ENCODE data around the gene DLGAP5. TPM values are rescaled to one million over a fixed set of nuclear protein-coding genes. Genes with fewer than 3 reads are reported as not detected.
A peak's percentile ranks its signal among the peaks of the same experiment; 100 is the strongest.

DLGAP5 gene
- total and polyA plus RNA-seq, 2 of the 13 experiments (the other 11 are each of a cell fraction or from before 2014, with no cell fraction given): 7.7 to 55.8 TPM

DNA sequence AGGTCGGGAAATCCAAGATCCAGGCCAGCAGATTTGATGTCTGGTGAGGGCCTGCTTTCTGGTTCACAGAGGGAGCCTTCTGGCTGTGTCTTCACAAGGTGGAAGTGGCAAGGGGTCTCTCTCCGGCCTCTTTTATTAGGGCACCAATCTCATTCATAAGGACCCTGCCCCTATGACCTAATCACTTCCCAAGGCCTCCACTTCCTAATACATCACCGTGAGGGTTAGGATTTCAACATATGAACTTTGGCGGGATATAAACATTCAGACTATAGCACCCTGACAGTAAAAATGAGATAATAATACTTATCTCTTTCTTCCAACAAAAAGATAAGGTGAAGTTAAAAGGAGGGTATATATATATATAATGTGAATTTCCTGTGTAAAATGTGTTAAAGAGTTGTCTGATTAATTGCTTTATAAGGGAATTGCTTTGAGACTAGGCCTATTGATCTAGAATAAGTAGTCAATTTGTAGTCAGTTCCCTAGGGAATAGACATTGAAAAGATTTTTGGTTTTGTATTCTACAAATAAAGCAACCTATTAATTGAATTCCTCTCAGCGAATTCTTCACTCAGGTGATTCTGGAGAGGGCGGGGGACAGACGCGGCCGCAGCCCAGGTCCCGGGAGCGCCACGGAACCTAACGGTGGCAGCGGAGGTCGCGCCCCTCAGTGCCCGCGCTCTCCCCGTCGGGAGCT lies 62.8 kb downstream of the DLGAP5 start:
- ATAC-seq (no peak), DNase-seq (ENCODE audit: low spot score) (no peak), FAIRE-seq (no peak)
- Histone ChIP-seq H3K9ac (ENCODE audit: insufficient read depth, low read depth, low read length) (peak overlapping the region; percentile 66; the same call in 1 of the 2 replicates), H3K27ac (ENCODE audit: extremely low read length, insufficient read depth, low read length) (no peak overlapping the region), H3K79me2 (ENCODE audit: insufficient read depth, low read length) (peaks cover 8% of the 10 kb centered on the region), H3K36me3 (replicated peaks in 1 of 2; ENCODE audit: control insufficient read depth in 1 of 2, insufficient read depth in 2 of 2, low read length in 2 of 2) (0 out of 5 replicates have a peak, but pooled peaks cover 0 to 3% of the 10 kb centered on the region in 2 experiments), H3K4me3 (replicated peaks in 1 of 3; ENCODE audit: insufficient read depth in 1 of 3, low read depth in 2 of 3, low read length in 3 of 3) (peak overlapping the region; percentile 69 to 78 (median 76)), H3K9me3 (ENCODE audit: low read length) (no peaks in the 10 kb centered on the region), H2AFZ (ENCODE audit: low read length) (no peak overlapping the region), H4K20me1 (ENCODE audit: insufficient read depth, low read length) (no peaks in the 10 kb centered on the region), H3K4me2 (ENCODE audit: low read depth, low read length) (peak overlapping the region; percentile 92), H3K27me3 (ENCODE audit: control insufficient read depth in 1 of 2, insufficient read depth in 2 of 2, low read length in 2 of 2) (peaks cover 2 to 14% of the 10 kb centered on the region in 2 experiments; a peak in 3 of 5 replicates), H3K4me1 (ENCODE audit: insufficient read depth, low read length) (peaks cover 37% of the 10 kb centered on the region)
- WGBS (ENCODE audit: low lambda C conversion rate): 5% methylated on average over 19 of the region's 20 CpGs
- no TSS peak for BruUV-seq (replicated peaks)
- in situ Hi-C loops (cut with HindIII; ENCODE audit: extremely low pct_ligation_motif_present, low pct_unique_long_range_greater_than_20kb) (no loop called here), intact Hi-C loops (cut with micrococcal nuclease; ENCODE audit: unreplicated experiment) (loop anchor here (1.0 to 2.0 kb wide), 3 partner anchors 14 to 39 kb away; no protein-coding TSS in a partner anchor)
- POLR2A ChIA-PET: interaction anchor here (1.8 to 2.4 kb wide), 2 partner anchors 20 to 25 kb away, joined by 11 to 19 read pairs; no protein-coding TSS in a partner anchor
- TF ChIP-seq SALL1 (CRISPR knock-in tag; IDR thresholded peaks at IDR 0.05) (no peak), CCAR2 (optimal IDR thresholded peaks at IDR 0.05; ENCODE audit: low read depth, low read length) (no peak), ELF3 (CRISPR knock-in tag; IDR thresholded peaks at IDR 0.05) (0 out of 2 replicates have a peak, but pooled peaks have one; percentile 18)
- CTCF ChIA-PET (ENCODE audit: low intra/inter-chr PET ratio, low total read pairs): no interaction called here

DNA sequence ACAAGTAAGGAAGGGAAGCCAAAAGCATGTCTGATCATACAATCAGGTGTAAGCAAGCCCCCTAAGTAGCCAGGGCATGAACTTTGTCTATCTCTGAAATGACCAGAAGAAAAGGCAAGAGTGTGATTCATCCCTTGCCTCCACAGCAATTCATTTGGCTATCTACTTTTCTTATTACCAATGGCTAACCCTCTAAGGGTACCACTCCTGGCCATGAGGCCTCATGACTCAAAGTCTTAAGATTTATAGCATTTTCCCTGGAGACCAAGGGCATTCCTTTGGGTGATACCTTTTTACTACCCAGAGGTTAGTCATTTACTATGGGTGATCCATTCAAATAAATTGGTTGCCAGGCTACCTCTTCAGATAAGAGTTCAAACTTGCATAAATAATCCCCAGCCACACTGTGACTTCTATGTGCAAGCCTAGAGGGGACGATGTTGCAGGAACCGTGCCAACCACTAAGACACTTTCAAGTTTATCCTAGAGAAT lies 63.9 kb downstream of the DLGAP5 start:
- no peaks in the 10 kb centered on the region for H3K36me3 ChIP-seq (replicated peaks in 1 of 2; ENCODE audit: control insufficient read depth in 1 of 2, insufficient read depth in 2 of 2, low read length in 2 of 2)
- intact Hi-C loops (cut with micrococcal nuclease; ENCODE audit: unreplicated experiment) (no loop called here), in situ Hi-C loops (cut with HindIII; ENCODE audit: extremely low pct_ligation_motif_present, low pct_unique_long_range_greater_than_20kb) (no loop called here)
- POLR2A ChIA-PET: no interaction called here
- H3K27ac ChIP-seq (ENCODE audit: extremely low read length, insufficient read depth, low read length): no peak overlapping the region
- no peaks in the 10 kb centered on the region for H4K20me1 ChIP-seq (ENCODE audit: insufficient read depth, low read length)
- no peak for FAIRE-seq
- no peak overlapping the region for H2AFZ ChIP-seq (ENCODE audit: low read length)
- no peak overlapping the region for H3K4me3 ChIP-seq (replicated peaks in 1 of 3; ENCODE audit: insufficient read depth in 1 of 3, low read depth in 2 of 3, low read length in 3 of 3)
- CTCF ChIA-PET (ENCODE audit: low intra/inter-chr PET ratio, low total read pairs): no interaction called here
- H3K4me2 ChIP-seq (ENCODE audit: low read depth, low read length): no peak overlapping the region
- peaks cover 5% of the 10 kb centered on the region for H3K79me2 ChIP-seq (ENCODE audit: insufficient read depth, low read length)
- H3K4me1 ChIP-seq (ENCODE audit: insufficient read depth, low read length): peaks cover 47% of the 10 kb centered on the region
- ATAC-seq: no peak
- no peaks in the 10 kb centered on the region for H3K9me3 ChIP-seq (ENCODE audit: low read length)
- H3K9ac ChIP-seq (ENCODE audit: insufficient read depth, low read depth, low read length): no peak overlapping the region
- peaks cover 2 to 14% of the 10 kb centered on the region in 2 experiments; a peak in 3 of 5 replicates for H3K27me3 ChIP-seq (ENCODE audit: control insufficient read depth in 1 of 2, insufficient read depth in 2 of 2, low read length in 2 of 2)
- DNase-seq (ENCODE audit: low spot score): no peak
- WGBS (ENCODE audit: low lambda C conversion rate): 19% methylated on average over 2 of the region's 2 CpGs
- no TSS peak for BruUV-seq (replicated peaks)
- TF ChIP-seq FOXC1 (CRISPR knock-in tag; IDR thresholded peaks at IDR 0.05; ENCODE audit: borderline replicate concordance) (no peak), ZNF724P (CRISPR knock-in tag; IDR thresholded peaks at IDR 0.05; ENCODE audit: borderline replicate concordance) (no peak), HNRNPH1 (optimal IDR thresholded peaks at IDR 0.05; ENCODE audit: low read depth, low read length) (no peak), IKZF4 (CRISPR knock-in tag; IDR thresholded peaks at IDR 0.05; ENCODE audit: borderline replicate concordance, low read depth, not compliant biosample characterization) (no peak), GTF3A (CRISPR knock-in tag; conservative IDR thresholded peaks at IDR 0.05) (no peak), ZNF44 (CRISPR knock-in tag; IDR thresholded peaks at IDR 0.05) (no peak), ZNF12 (CRISPR knock-in tag; IDR thresholded peaks at IDR 0.05) (no peak), IKZF1 (IDR thresholded peaks at IDR 0.05) (no peak), ZNF7 (CRISPR knock-in tag; IDR thresholded peaks at IDR 0.05) (no peak), LCORL (IDR thresholded peaks at IDR 0.05) (no peak), LCORL (CRISPR knock-in tag; IDR thresholded peaks at IDR 0.05) (no peak), DNMT3B (CRISPR knock-in tag; conservative IDR thresholded peaks at IDR 0.05) (no peak), SMARCE1 (IDR thresholded peaks at IDR 0.05; ENCODE audit: borderline replicate concordance) (no peak)
- TF ChIP-seq, protein P1, sequence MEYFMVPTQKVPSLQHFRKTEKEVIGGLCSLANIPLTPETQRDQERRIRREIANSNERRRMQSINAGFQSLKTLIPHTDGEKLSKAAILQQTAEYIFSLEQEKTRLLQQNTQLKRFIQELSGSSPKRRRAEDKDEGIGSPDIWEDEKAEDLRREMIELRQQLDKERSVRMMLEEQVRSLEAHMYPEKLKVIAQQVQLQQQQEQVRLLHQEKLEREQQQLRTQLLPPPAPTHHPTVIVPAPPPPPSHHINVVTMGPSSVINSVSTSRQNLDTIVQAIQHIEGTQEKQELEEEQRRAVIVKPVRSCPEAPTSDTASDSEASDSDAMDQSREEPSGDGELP (IDR thresholded peaks at IDR 0.05; ENCODE audit: borderline replicate concordance, low read depth): no peak
- TF ChIP-seq, protein P2, sequence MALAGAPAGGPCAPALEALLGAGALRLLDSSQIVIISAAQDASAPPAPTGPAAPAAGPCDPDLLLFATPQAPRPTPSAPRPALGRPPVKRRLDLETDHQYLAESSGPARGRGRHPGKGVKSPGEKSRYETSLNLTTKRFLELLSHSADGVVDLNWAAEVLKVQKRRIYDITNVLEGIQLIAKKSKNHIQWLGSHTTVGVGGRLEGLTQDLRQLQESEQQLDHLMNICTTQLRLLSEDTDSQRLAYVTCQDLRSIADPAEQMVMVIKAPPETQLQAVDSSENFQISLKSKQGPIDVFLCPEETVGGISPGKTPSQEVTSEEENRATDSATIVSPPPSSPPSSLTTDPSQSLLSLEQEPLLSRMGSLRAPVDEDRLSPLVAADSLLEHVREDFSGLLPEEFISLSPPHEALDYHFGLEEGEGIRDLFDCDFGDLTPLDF (CRISPR knock-in tag; IDR thresholded peaks at IDR 0.05): no peak
